ENCODE measurements around the gene IPO7.
A peak's percentile ranks its signal among the peaks of the same experiment; 100 is the strongest.
"Not testable (repeated sequence)": the region's sequence is repeated elsewhere in the genome, so short reads cannot be mapped to it uniquely, and the experiment has no call there.

The IPO7 gene

GRCh38 chr11:9384535-9385326 is at the start of gene IPO7:
TSS of gene IPO7 (plus strand) at chr11:9384652. CDS start at chr11:9384764, 112 bp downstream.
- DNase-seq (ENCODE audit: low read depth in 2 of 2): peak; percentile 74 to 75

GRCh38 chr11:9341638-9342178 is 42.7 kb upstream of the IPO7 start:
- DNase-seq (ENCODE audit: low read depth in 2 of 2): no peak

- no peak for DNase-seq (ENCODE audit: low read depth in 2 of 2)
Measured at GRCh38 chr11:9344061-9344680, 40.3 kb upstream of the IPO7 start.

- DNase-seq (ENCODE audit: low read depth in 2 of 2): no peak
Measured at GRCh38 chr11:9347100-9347499, 37.4 kb upstream of the IPO7 start.

- not testable (repeated sequence) for DNase-seq (ENCODE audit: low read depth in 2 of 2)
Measured at GRCh38 chr11:9347779-9348178, 36.7 kb upstream of the IPO7 start.

GRCh38 chr11:9351321-9351881 is 33.1 kb upstream of the IPO7 start:
- no peak for DNase-seq (ENCODE audit: low read depth in 2 of 2)

GRCh38 chr11:9357041-9357440 is 27.4 kb upstream of the IPO7 start:
- DNase-seq (ENCODE audit: low read depth in 2 of 2): no peak

- not testable (repeated sequence) for DNase-seq (ENCODE audit: low read depth in 2 of 2)
Measured at GRCh38 chr11:9360862-9361622, 23.4 kb upstream of the IPO7 start.

GRCh38 chr11:9362393-9362863 is 22.0 kb upstream of the IPO7 start:
- DNase-seq (ENCODE audit: low read depth in 2 of 2): no peak

- peak; percentile 92 for DNase-seq (ENCODE audit: low read depth in 2 of 2)
Measured at GRCh38 chr11:9363954-9364912, 20.2 kb upstream of the IPO7 start.

GRCh38 chr11:9367551-9367950 is 16.9 kb upstream of the IPO7 start:
- no peak for DNase-seq (ENCODE audit: low read depth in 2 of 2)

GRCh38 chr11:9377036-9377435 is 7.4 kb upstream of the IPO7 start:
- no peak for DNase-seq (ENCODE audit: low read depth in 2 of 2)

GRCh38 chr11:9379041-9379440 is 5.4 kb upstream of the IPO7 start:
- DNase-seq (ENCODE audit: low read depth in 2 of 2): no peak

GRCh38 chr11:9380773-9381172 is 3.7 kb upstream of the IPO7 start:
- no peak for DNase-seq (ENCODE audit: low read depth in 2 of 2)

GRCh38 chr11:9385327-9385899 is 961 bp downstream of the IPO7 start:
- no peak for DNase-seq (ENCODE audit: low read depth in 2 of 2)

- no peak for DNase-seq (ENCODE audit: low read depth in 2 of 2)
Measured at GRCh38 chr11:9386086-9386485, 1.6 kb downstream of the IPO7 start.

- no peak for DNase-seq (ENCODE audit: low read depth in 2 of 2)
Measured at GRCh38 chr11:9386901-9387300, 2.4 kb downstream of the IPO7 start.

GRCh38 chr11:9396310-9396709 is 11.9 kb downstream of the IPO7 start:
- no peak for DNase-seq (ENCODE audit: low read depth in 2 of 2)

GRCh38 chr11:9396752-9397151 is 12.3 kb downstream of the IPO7 start:
- no peak for DNase-seq (ENCODE audit: low read depth in 2 of 2)
